GM23338 (cell line): ENCODE measurements around the gene EZH2. TPM values are rescaled to one million over a fixed set of nuclear protein-coding genes. Genes with fewer than 3 reads are reported as not detected.

Experiments
- ATAC-seq: fragments of 200-7000 bp; cut with Tn5 transposase; 3 replicates; pipeline ENCODE4 v1.9.1; 2020
- DNase-seq: peaks from one replicate; pipeline ENCODE4 v3.0.0-alpha.2; 2015; ENCODE audit warnings: low spot score
- H2AFZ ChIP-seq: fragments of 200-600 bp; sonication (generic); 2 replicates; pipeline ENCODE4 v1.8.0; 2016; ENCODE audit warnings: antibody characterized with exemption, mild to moderate bottlenecking, moderate library complexity
- H3F3A ChIP-seq: fragments of 200-600 bp; sonication (generic); replicated peaks from 2 replicates; pipeline ENCODE4 v1.8.0; 2017; ENCODE audit warnings: antibody characterized with exemption, mixed run types, low read depth
- H3K27ac ChIP-seq: fragments of 200-600 bp; sonication (generic); 2 replicates; pipeline ENCODE4 v1.6.1; 2016; ENCODE audit warnings: low read depth
- H3K27me3 ChIP-seq: fragments of 200-600 bp; sonication (generic); 2 replicates; pipeline ENCODE4 v1.8.0; 2016; ENCODE audit warnings: mild to moderate bottlenecking, mixed run types, moderate library complexity; ENCODE audit not compliant: insufficient read depth
- H3K36me3 ChIP-seq: fragments of 200-600 bp; sonication (generic); 2 replicates; pipeline ENCODE4 v1.8.0; 2016; ENCODE audit warnings: mild to moderate bottlenecking; ENCODE audit not compliant: insufficient read depth
- H3K4me1 ChIP-seq: fragments of 200-600 bp; sonication (generic); 2 replicates; pipeline ENCODE4 v1.8.0; 2016; ENCODE audit warnings: mild to moderate bottlenecking, moderate library complexity; ENCODE audit not compliant: insufficient read depth
- H3K4me2 ChIP-seq: fragments of 200-600 bp; sonication (generic); 2 replicates; pipeline ENCODE4 v1.7.1; 2017; ENCODE audit warnings: mixed run types
- H3K4me3 ChIP-seq: fragments of 200-600 bp; sonication (generic); 2 replicates; pipeline ENCODE4 v1.6.1; 2016; ENCODE audit warnings: mixed run types
- H3K79me2 ChIP-seq: fragments of 200-600 bp; sonication (generic); replicated peaks from 2 replicates; pipeline ENCODE4 v1.8.0; 2017; ENCODE audit warnings: mild to moderate bottlenecking; ENCODE audit not compliant: insufficient read depth
- H3K9me2 ChIP-seq: fragments of 200-600 bp; sonication (generic); 2 replicates; pipeline ENCODE4 v1.8.0; 2017; ENCODE audit not compliant: insufficient read depth
- H4K20me1 ChIP-seq: fragments of 200-600 bp; sonication (generic); replicated peaks from 2 replicates; pipeline ENCODE4 v1.8.0; 2017; ENCODE audit warnings: mild to moderate bottlenecking; ENCODE audit not compliant: insufficient read depth
- H3K27ac Mint-ChIP-seq: 2 replicates; pipeline ENCODE4 v1.8.0; 2020; ENCODE audit warnings: inconsistent platforms, mild to moderate bottlenecking, moderate library complexity, mixed read lengths
- H3K27me3 Mint-ChIP-seq: 3 replicates; pipeline ENCODE4 v1.8.0; 2022; ENCODE audit warnings: low read depth, mild to moderate bottlenecking, moderate library complexity, mixed read lengths, inconsistent platforms; ENCODE audit not compliant: insufficient read depth, poor library complexity
- H3K36me3 Mint-ChIP-seq: 3 replicates; pipeline ENCODE4 v1.8.0; 2021; ENCODE audit warnings: low read depth, mild to moderate bottlenecking, inconsistent platforms, moderate library complexity, mixed read lengths
- H3K4me1 Mint-ChIP-seq: 3 replicates; pipeline ENCODE4 v1.8.0; 2020; ENCODE audit warnings: mild to moderate bottlenecking, inconsistent platforms, mixed read lengths
- H3K4me3 Mint-ChIP-seq: 3 replicates; pipeline ENCODE4 v1.8.0; 2021; ENCODE audit warnings: moderate library complexity, mild to moderate bottlenecking, inconsistent platforms, mixed read lengths
- H3K9me3 Mint-ChIP-seq: 3 replicates; pipeline ENCODE4 v1.8.0; 2020; ENCODE audit warnings: moderate library complexity, mild to moderate bottlenecking, inconsistent platforms, mixed read lengths
- ETS1 ChIP-seq: IDR thresholded peaks from 2 replicates; pipeline ENCODE4 v1.6.1; 2016; ENCODE audit warnings: antibody characterized with exemption
- EZH2phosphoT487 ChIP-seq: fragments of 200-600 bp; sonication (generic); IDR thresholded peaks from one replicate; pipeline ENCODE4 v1.8.1; 2018; ENCODE audit warnings: antibody characterized with exemption; ENCODE audit not compliant: unreplicated experiment
- JUNB ChIP-seq: IDR thresholded peaks from one replicate; pipeline ENCODE4 v1.6.1; 2016; ENCODE audit warnings: antibody characterized with exemption; ENCODE audit not compliant: unreplicated experiment
- ZNF114 ChIP-seq: fragments of 250-450 bp; sonication (Bioruptor Pico); IDR thresholded peaks from 2 replicates; pipeline ENCODE4 v1.5.0; 2020; ENCODE audit warnings: mild to moderate bottlenecking, moderate library complexity
- ZNF331 ChIP-seq: fragments of 250-450 bp; sonication (Bioruptor Pico); IDR thresholded peaks from 2 replicates; pipeline ENCODE4 v1.5.0; 2020; ENCODE audit warnings: low read depth, mild to moderate bottlenecking, moderate library complexity
- ZNF462 ChIP-seq: fragments of 250-450 bp; sonication (Bioruptor Pico); IDR thresholded peaks from 2 replicates; pipeline ENCODE4 v1.5.0; 2020; ENCODE audit warnings: mild to moderate bottlenecking, moderate library complexity
- polyA plus RNA-seq: library from polyadenylated mRNA; unstranded; fragments of >200 nt; fragmentation: Nextera tagmentation; extraction: Ambion mirVana; gene quantifications from 2 replicates; pipeline ENCODE4 v1.2.1, GENCODE V29; 2016
- total RNA-seq: library from RNA; depleted of rRNA; stranded (reverse); fragments of >200 nt; shearing (Covaris generic); gene quantifications from 2 replicates; pipeline ENCODE4 v1.2.3, GENCODE V29; 2014

EZH2 gene
- total and polyA plus RNA-seq, 2 experiments from 2014 or later, result 33.9 to 38.6 TPM

GRCh38 chr7:148909568-148909967 is 25.5 kb upstream of the EZH2 start:
- H3K4me3 Mint-ChIP-seq, result no peak overlapping the region; the same call in 2 of the 3 replicates
- no peaks in the 10 kb centered on the region for H3K36me3 ChIP-seq
- peaks cover 2% of the 10 kb centered on the region for H3K27me3 Mint-ChIP-seq

More at GRCh38 chr7:148909568-148909967, 25.5 kb upstream of the EZH2 start:
- no peaks in the 10 kb centered on the region for H3K9me3 Mint-ChIP-seq
- peaks cover 17% of the 10 kb centered on the region; the same call in 1 of the 2 replicates for H3K4me1 ChIP-seq
- H3K27ac Mint-ChIP-seq, result 0 out of 2 replicates have a peak overlapping the region, but pooled peaks have one; percentile 2
- no peaks in the 10 kb centered on the region for H3K36me3 Mint-ChIP-seq
- peaks cover 41% of the 10 kb centered on the region for H3K4me1 Mint-ChIP-seq
- no peaks in the 10 kb centered on the region for H3K27me3 ChIP-seq
- no peak overlapping the region for H3K4me3 ChIP-seq
- no peaks in the 10 kb centered on the region for H3F3A ChIP-seq
- ATAC-seq (no peak), DNase-seq (no peak)
- no peak overlapping the region for H3K4me2 ChIP-seq
- no peaks in the 10 kb centered on the region for H4K20me1 ChIP-seq
- no peak overlapping the region; the same call in 1 of the 2 replicates for H3K27ac ChIP-seq
- H3K9me2 ChIP-seq, result no peaks in the 10 kb centered on the region
- peak overlapping the region; percentile 64; the same call in 1 of the 2 replicates for H2AFZ ChIP-seq
- no peaks in the 10 kb centered on the region for H3K79me2 ChIP-seq
- TF ChIP-seq ZNF331 (no peak), JUNB (no peak), EZH2phosphoT487 (no peak), ZNF462 (CRISPR knock-in tag) (no peak), ZNF114 (CRISPR knock-in tag) (no peak), ETS1 (no peak)
